Liver (tissue), 9 donors: ENCODE measurements around the gene C11orf24. TPM values are rescaled to one million over a fixed set of nuclear protein-coding genes. Genes with fewer than 3 reads are reported as not detected.

Source experiments
- DNase-seq: peaks from one replicate; pipeline ENCODE4 v3.0.0-alpha.2; 2017; ENCODE audit warnings: low spot score
- H3K27ac ChIP-seq, 2 donors: one replicate each; pipeline ENCODE4 v1.7.0; 2013; ENCODE audit warnings: inconsistent platforms in 2 of 2, low read length in 2 of 2, control low read depth in 1 of 2, low read depth in 1 of 2, mild to moderate bottlenecking in 1 of 2
- H3K27me3 ChIP-seq, 4 donors: one replicate each; pipeline versions ENCODE4 v1.6.1 to v1.7.0; 2013; ENCODE audit warnings: low read length in 3 of 4, inconsistent platforms in 1 of 4, mild to moderate bottlenecking in 1 of 4, moderate library complexity in 1 of 4; ENCODE audit not compliant: control insufficient read depth in 4 of 4, insufficient read depth in 4 of 4
- H3K36me3 ChIP-seq, 4 donors: one replicate each; pipeline versions ENCODE4 v1.6.1 to v1.7.0; 2013; ENCODE audit warnings: low read length in 3 of 4, mild to moderate bottlenecking in 3 of 4, low read depth in 1 of 4, moderate library complexity in 1 of 4; ENCODE audit not compliant: control insufficient read depth in 4 of 4, insufficient read depth in 3 of 4
- H3K4me1 ChIP-seq, 4 donors: one replicate each; pipeline versions ENCODE4 v1.6.1 to v1.7.0; 2013; ENCODE audit warnings: low read length in 3 of 4, mild to moderate bottlenecking in 3 of 4, moderate library complexity in 1 of 4; ENCODE audit not compliant: control insufficient read depth in 4 of 4, insufficient read depth in 4 of 4
- H3K4me3 ChIP-seq, 3 donors: one replicate each; pipeline versions ENCODE4 v1.6.1 to v1.7.0; 2013; ENCODE audit warnings: low read length in 3 of 3, control low read depth in 1 of 3, low read depth in 1 of 3, mild to moderate bottlenecking in 1 of 3
- H3K9ac ChIP-seq, 2 donors: one replicate each; pipeline ENCODE4 v1.7.0; 2013; ENCODE audit warnings: low read length in 2 of 2, mild to moderate bottlenecking in 2 of 2, moderate library complexity in 2 of 2, control low read depth in 1 of 2, low read depth in 1 of 2
- H3K9me3 ChIP-seq, 4 donors: one replicate each; pipeline versions ENCODE4 v1.6.1 to v1.7.0; 2013; ENCODE audit warnings: low read length in 3 of 4; ENCODE audit not compliant: control insufficient read depth in 4 of 4
- GABPA ChIP-seq, 2 donors: IDR thresholded peaks in 1 of 2; conservative IDR thresholded peaks in 1 of 2; 2 replicates each; pipeline ENCODE4 v1.6.1; 2016; ENCODE audit warnings: antibody characterized with exemption in 2 of 2, mild to moderate bottlenecking in 1 of 2, moderate library complexity in 1 of 2
- RXRA ChIP-seq, 2 donors: IDR thresholded peaks; 2 replicates each; pipeline ENCODE4 v1.6.1; 2017 to 2018; ENCODE audit warnings: antibody characterized with exemption in 2 of 2, mild to moderate bottlenecking in 1 of 2
- SP1 ChIP-seq: IDR thresholded peaks from 2 replicates; pipeline ENCODE4 v1.6.1; 2018; ENCODE audit warnings: antibody characterized with exemption, mild to moderate bottlenecking
- YY1 ChIP-seq: IDR thresholded peaks from 2 replicates; pipeline ENCODE4 v1.6.1; 2016; ENCODE audit warnings: antibody characterized with exemption, mild to moderate bottlenecking
- WGBS: extraction: QIAGEN DNeasy Blood & Tissue Kit; methylation state at CpG from one replicate; pipeline ENCODE4 v1.1.7; 2013; 5-methylcytosine and 5-hydroxymethylcytosine counted together
- polyA plus RNA-seq, 2 donors: library from polyadenylated mRNA; stranded (reverse) in 1 of 2; unstranded in 1 of 2; fragments of 200-250 nt in 1 of 2; fragments of >200 nt in 1 of 2; fragmentation: Nextera tagmentation in 1 of 2; extraction: Ambion mirVana in 1 of 2; gene quantifications; one replicate each; pipeline versions ENCODE4 v1.2.1 to v1.2.3, GENCODE V29; 2013 to 2015
- total RNA-seq, 2 donors: library from RNA; depleted of rRNA; stranded (reverse); fragments of >200 nt; gene quantifications; one replicate each; pipeline ENCODE4 v1.2.3, GENCODE V29; 2014
- TF ChIP-seq, protein P1 (sequence below): IDR thresholded peaks from 2 replicates; pipeline ENCODE4 v1.6.1; 2016; ENCODE audit warnings: antibody characterized with exemption
- TF ChIP-seq, protein P2 (sequence below): fragments of 150-350 bp; IDR thresholded peaks from 2 replicates; pipeline ENCODE4 v1.5.1; 2017; ENCODE audit warnings: improper control_type of control experiment, low read depth, low read length; ENCODE audit not compliant: missing input control
- TF ChIP-seq, protein P3 (sequence below): IDR thresholded peaks from 2 replicates; pipeline ENCODE4 v1.6.1; 2016; ENCODE audit warnings: antibody characterized with exemption
- TF ChIP-seq, protein P4 (sequence below): IDR thresholded peaks from 2 replicates; pipeline ENCODE4 v1.6.1; 2016; ENCODE audit warnings: antibody characterized with exemption, mild to moderate bottlenecking
- donor health status: healthy.
- donor health status: healthy.
- donor health status: healthy.
- donor health status: healthy.
- donor health status: healthy.

The C11orf24 gene
- total and polyA plus RNA-seq, 4 donors, result 7.8 to 50.3 (median 32.0) TPM

DNA sequence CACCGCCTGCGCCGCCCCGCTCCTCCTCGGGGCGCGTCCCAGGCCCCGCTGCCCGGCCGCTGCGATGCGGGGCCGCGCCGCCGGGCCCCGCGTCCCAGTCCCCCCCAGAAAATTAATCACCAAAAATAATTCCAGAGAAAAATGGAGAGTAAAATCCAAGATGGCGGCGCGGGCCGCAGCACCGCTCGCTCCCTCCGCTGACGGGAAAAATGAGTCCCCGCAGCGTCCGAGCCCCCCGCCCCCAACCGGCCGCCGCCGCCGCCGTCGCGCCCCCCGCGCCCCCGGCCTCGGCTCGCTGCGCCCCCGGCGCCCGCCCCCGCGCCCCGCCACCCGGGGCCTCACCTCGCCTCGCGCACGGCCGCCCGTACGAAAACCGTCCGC is 58.6 kb downstream of the C11orf24 start, which contains the start of gene KMT5B:
Gene KMT5B, minus strand, starts transcription at position 162 of the 381 bp plus-strand sequence. CDS start 23,220 bp downstream, outside the sequence.
- 2% methylated on average over 60 of the region's 60 CpGs for WGBS
- H3K9ac ChIP-seq, result peak within 1 kb of the TSS; percentile 63 to 82
- H3K27ac ChIP-seq, result peak within 1 kb of the TSS; percentile 97 to 99
- H3K4me1 ChIP-seq, result peaks cover 9 to 39% (median 31%) of the 10 kb centered on the region in 4 donors
- peak within 1 kb of the TSS; percentile 74 to 96 (median 77) for H3K4me3 ChIP-seq
- peak; percentile 88 for TF ChIP-seq YY1
- TF ChIP-seq, protein P1, sequence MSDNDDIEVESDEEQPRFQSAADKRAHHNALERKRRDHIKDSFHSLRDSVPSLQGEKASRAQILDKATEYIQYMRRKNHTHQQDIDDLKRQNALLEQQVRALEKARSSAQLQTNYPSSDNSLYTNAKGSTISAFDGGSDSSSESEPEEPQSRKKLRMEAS, result no peak
- peak; percentile 83 for DNase-seq
- no peaks in the 10 kb centered on the region for H3K36me3 ChIP-seq
- H3K9me3 ChIP-seq, result no peaks in the 10 kb centered on the region
- H3K27me3 ChIP-seq, result no peaks in the 10 kb centered on the region

DNA sequence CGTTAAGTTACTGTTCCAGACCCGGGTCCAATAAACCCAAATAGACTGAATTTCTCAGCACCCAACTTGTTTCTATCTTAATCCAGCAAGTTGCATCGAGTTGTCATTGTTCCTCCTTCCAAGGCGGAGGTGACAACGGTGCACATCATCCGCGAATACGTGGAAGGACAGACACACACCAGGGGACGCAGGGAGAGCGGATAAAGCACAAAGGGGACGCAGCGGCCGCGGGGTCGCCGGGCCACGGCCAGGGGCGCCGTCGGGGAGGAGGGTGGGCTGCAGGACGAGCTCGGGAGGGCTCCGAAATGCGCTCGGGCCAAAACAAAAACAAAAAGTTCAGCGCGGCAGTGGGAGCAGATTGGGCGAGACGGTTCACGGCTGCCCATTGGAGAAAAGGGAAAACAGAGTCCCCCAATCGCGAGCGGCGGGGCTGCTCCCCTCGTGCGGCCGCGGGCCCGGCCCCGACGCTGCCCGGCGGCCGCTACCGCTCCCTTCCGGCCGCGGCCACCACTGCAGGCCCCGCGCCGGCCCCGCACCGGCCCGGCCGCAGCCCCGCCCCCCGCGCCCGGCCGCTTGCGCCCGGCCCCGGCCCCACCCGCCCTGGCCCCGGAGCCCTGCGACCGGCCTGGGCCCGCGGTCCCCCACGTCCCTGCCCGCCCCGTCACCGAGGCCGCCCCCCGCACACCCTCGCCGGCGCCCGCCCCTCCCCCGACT is 59.2 kb downstream of the C11orf24 start:
- peaks cover 9 to 40% (median 31%) of the 10 kb centered on the region in 4 donors for H3K4me1 ChIP-seq
- peak overlapping the region; percentile 97 to 99 for H3K27ac ChIP-seq

More for the DNA sequence above, 59.2 kb downstream of the C11orf24 start:
- no peak for TF ChIP-seq GABPA (IDR thresholded peaks at IDR 0.05 in 1 of 2, conservative IDR thresholded peaks at IDR 0.05 in 1 of 2)
- TF ChIP-seq, protein P2, sequence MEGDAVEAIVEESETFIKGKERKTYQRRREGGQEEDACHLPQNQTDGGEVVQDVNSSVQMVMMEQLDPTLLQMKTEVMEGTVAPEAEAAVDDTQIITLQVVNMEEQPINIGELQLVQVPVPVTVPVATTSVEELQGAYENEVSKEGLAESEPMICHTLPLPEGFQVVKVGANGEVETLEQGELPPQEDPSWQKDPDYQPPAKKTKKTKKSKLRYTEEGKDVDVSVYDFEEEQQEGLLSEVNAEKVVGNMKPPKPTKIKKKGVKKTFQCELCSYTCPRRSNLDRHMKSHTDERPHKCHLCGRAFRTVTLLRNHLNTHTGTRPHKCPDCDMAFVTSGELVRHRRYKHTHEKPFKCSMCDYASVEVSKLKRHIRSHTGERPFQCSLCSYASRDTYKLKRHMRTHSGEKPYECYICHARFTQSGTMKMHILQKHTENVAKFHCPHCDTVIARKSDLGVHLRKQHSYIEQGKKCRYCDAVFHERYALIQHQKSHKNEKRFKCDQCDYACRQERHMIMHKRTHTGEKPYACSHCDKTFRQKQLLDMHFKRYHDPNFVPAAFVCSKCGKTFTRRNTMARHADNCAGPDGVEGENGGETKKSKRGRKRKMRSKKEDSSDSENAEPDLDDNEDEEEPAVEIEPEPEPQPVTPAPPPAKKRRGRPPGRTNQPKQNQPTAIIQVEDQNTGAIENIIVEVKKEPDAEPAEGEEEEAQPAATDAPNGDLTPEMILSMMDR, result peak; percentile 42
- TF ChIP-seq, protein P1, result no peak
- TF ChIP-seq SP1, result peak; percentile 6
- TF ChIP-seq, protein P3, sequence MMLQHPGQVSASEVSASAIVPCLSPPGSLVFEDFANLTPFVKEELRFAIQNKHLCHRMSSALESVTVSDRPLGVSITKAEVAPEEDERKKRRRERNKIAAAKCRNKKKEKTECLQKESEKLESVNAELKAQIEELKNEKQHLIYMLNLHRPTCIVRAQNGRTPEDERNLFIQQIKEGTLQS, result no peak
- TF ChIP-seq, protein P4, sequence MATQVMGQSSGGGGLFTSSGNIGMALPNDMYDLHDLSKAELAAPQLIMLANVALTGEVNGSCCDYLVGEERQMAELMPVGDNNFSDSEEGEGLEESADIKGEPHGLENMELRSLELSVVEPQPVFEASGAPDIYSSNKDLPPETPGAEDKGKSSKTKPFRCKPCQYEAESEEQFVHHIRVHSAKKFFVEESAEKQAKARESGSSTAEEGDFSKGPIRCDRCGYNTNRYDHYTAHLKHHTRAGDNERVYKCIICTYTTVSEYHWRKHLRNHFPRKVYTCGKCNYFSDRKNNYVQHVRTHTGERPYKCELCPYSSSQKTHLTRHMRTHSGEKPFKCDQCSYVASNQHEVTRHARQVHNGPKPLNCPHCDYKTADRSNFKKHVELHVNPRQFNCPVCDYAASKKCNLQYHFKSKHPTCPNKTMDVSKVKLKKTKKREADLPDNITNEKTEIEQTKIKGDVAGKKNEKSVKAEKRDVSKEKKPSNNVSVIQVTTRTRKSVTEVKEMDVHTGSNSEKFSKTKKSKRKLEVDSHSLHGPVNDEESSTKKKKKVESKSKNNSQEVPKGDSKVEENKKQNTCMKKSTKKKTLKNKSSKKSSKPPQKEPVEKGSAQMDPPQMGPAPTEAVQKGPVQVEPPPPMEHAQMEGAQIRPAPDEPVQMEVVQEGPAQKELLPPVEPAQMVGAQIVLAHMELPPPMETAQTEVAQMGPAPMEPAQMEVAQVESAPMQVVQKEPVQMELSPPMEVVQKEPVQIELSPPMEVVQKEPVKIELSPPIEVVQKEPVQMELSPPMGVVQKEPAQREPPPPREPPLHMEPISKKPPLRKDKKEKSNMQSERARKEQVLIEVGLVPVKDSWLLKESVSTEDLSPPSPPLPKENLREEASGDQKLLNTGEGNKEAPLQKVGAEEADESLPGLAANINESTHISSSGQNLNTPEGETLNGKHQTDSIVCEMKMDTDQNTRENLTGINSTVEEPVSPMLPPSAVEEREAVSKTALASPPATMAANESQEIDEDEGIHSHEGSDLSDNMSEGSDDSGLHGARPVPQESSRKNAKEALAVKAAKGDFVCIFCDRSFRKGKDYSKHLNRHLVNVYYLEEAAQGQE, result no peak
- TF ChIP-seq RXRA (IDR thresholded peaks at IDR 0.05), result no peak
- WGBS, result under 1% methylated on average over 80 of the region's 80 CpGs
- Histone ChIP-seq H3K36me3 (no peaks in the 10 kb centered on the region), H3K9ac (peak overlapping the region; percentile 46 to 82), H3K27me3 (no peaks in the 10 kb centered on the region), H3K9me3 (no peaks in the 10 kb centered on the region), H3K4me3 (peak overlapping the region; percentile 73 to 96 (median 74))
- DNase-seq, result peak; percentile 72
